Activated CD4-positive, alpha-beta T cell treated with anti-CD3 and anti-CD28 coated beads, Interleukin-2, amount 50 U/mL, for 24 hours (primary cell): Measurements from ENCODE around the gene CAVIN3.

ENCODE experiments used
- DNase-seq, 2 donors: peaks; one replicate each; pipeline ENCODE4 v3.0.0-alpha.2; 2020; ENCODE audit warnings: low read depth in 1 of 2, low spot score in 1 of 2

CAVIN3 gene

GRCh38 chr11:6271598-6271997 is 48.7 kb downstream of the CAVIN3 start:
- no peak for DNase-seq

GRCh38 chr11:6270584-6271246 is 49.6 kb downstream of the CAVIN3 start:
- DNase-seq: no peak

GRCh38 chr11:6269994-6270393 is 50.3 kb downstream of the CAVIN3 start:
- no peak for DNase-seq
